CD14-positive monocyte (primary cell): ENCODE data around the gene ZNF621. TPM values are rescaled to one million over a fixed set of nuclear protein-coding genes. Genes with fewer than 3 reads are reported as not detected.
A peak's percentile ranks its signal among the peaks of the same experiment; 100 is the strongest.

ENCODE experiments used
- DNase-seq, 3 donors: peaks; one replicate each; pipeline ENCODE4 v3.0.0-alpha.2; 2011 to 2022
- H2AFZ ChIP-seq: 2 replicates; pipeline ENCODE4 v1.6.0; 2012; ENCODE audit warnings: mild to moderate bottlenecking, low read depth, low read length, inconsistent platforms; ENCODE audit not compliant: insufficient read depth, poor library complexity, severe bottlenecking
- H3K27ac ChIP-seq, 2 donors: 1 replicate in 1 of 2; 2 replicates in 1 of 2; pipeline ENCODE4 v1.5.1; 2012 to 2013; ENCODE audit warnings: low read length in 2 of 2, control low read depth in 1 of 2, inconsistent platforms in 1 of 2, low read depth in 1 of 2, mild to moderate bottlenecking in 1 of 2
- H3K27me3 ChIP-seq, 2 donors: one replicate each; pipeline versions ENCODE4 v1.6.0 to v1.6.1; 2011 to 2013; ENCODE audit warnings: low read length in 2 of 2; ENCODE audit not compliant: control insufficient read depth in 2 of 2, insufficient read depth in 2 of 2
- H3K36me3 ChIP-seq, 2 donors: replicated peaks in 1 of 2; 1 replicate in 1 of 2; 2 replicates in 1 of 2; pipeline versions ENCODE4 v1.5.1 to v1.6.1; 2012 to 2013; ENCODE audit warnings: low read length in 2 of 2, control low read depth in 1 of 2, inconsistent platforms in 1 of 2, mild to moderate bottlenecking in 1 of 2; ENCODE audit not compliant: insufficient read depth in 2 of 2, control insufficient read depth in 1 of 2
- H3K4me1 ChIP-seq, 2 donors: 1 replicate in 1 of 2; 2 replicates in 1 of 2; pipeline versions ENCODE4 v1.5.1 to v1.6.1; 2012 to 2013; ENCODE audit warnings: low read length in 2 of 2, control low read depth in 1 of 2, inconsistent platforms in 1 of 2, mild to moderate bottlenecking in 1 of 2, moderate library complexity in 1 of 2; ENCODE audit not compliant: insufficient read depth in 2 of 2, control insufficient read depth in 1 of 2
- H3K4me2 ChIP-seq: replicated peaks from 2 replicates; pipeline ENCODE3; 2012; ENCODE audit warnings: low read length, moderate library complexity, mild to moderate bottlenecking; ENCODE audit not compliant: poor library complexity, severe bottlenecking; ENCODE audit errors: extremely low read depth
- H3K4me3 ChIP-seq, 3 experiments: fragments of 200-600 bp in 1 of 3; sonication (generic) in 1 of 3; replicated peaks in 1 of 3; 1 replicate in 2 of 3; 2 replicates in 1 of 3; pipeline ENCODE4 v1.5.1; 2011 to 2013; ENCODE audit warnings: low read length in 3 of 3, mild to moderate bottlenecking in 3 of 3, control low read depth in 2 of 3, low read depth in 2 of 3, inconsistent platforms in 1 of 3, moderate library complexity in 1 of 3
- H3K79me2 ChIP-seq: 2 replicates; pipeline ENCODE4 v1.6.0; 2012; ENCODE audit warnings: mild to moderate bottlenecking, control low read depth, inconsistent platforms, low read length, moderate library complexity; ENCODE audit not compliant: insufficient read depth
- H3K9ac ChIP-seq: 2 replicates; pipeline ENCODE4 v1.6.0; 2017; ENCODE audit warnings: low read length, mild to moderate bottlenecking; ENCODE audit not compliant: insufficient read depth, poor library complexity, severe bottlenecking
- H3K9me3 ChIP-seq, 2 donors: replicated peaks in 1 of 2; 1 replicate in 1 of 2; 2 replicates in 1 of 2; pipeline versions ENCODE4 v1.5.1 to v1.6.1; 2012 to 2013; ENCODE audit warnings: low read length in 2 of 2, control low read depth in 1 of 2; ENCODE audit not compliant: control insufficient read depth in 1 of 2, insufficient read depth in 1 of 2
- H4K20me1 ChIP-seq: 2 replicates; pipeline ENCODE4 v1.6.0; 2012; ENCODE audit warnings: mild to moderate bottlenecking, low read length, control low read depth, moderate library complexity; ENCODE audit not compliant: insufficient read depth
- H3K27ac Mint-ChIP-seq, 7 donors: one replicate each; pipeline ENCODE4 v1.8.0; 2020; ENCODE audit warnings: mild to moderate bottlenecking in 7 of 7, mixed read lengths in 7 of 7, moderate library complexity in 6 of 7, inconsistent platforms in 2 of 7
- H3K27me3 Mint-ChIP-seq, 3 donors: one replicate each; pipeline ENCODE4 v1.8.0; 2021 to 2022; ENCODE audit warnings: low read depth in 3 of 3, mild to moderate bottlenecking in 3 of 3, mixed read lengths in 3 of 3, moderate library complexity in 3 of 3, inconsistent platforms in 1 of 3
- H3K36me3 Mint-ChIP-seq, 2 donors: one replicate each; pipeline ENCODE4 v1.8.0; 2020; ENCODE audit warnings: mixed read lengths in 2 of 2, inconsistent platforms in 1 of 2, mild to moderate bottlenecking in 1 of 2
- H3K4me1 Mint-ChIP-seq: one replicate; pipeline ENCODE4 v1.8.0; 2020; ENCODE audit warnings: mild to moderate bottlenecking, mixed read lengths
- H3K4me3 Mint-ChIP-seq, 2 donors: one replicate each; pipeline ENCODE4 v1.8.0; 2020; ENCODE audit warnings: mild to moderate bottlenecking in 2 of 2, mixed read lengths in 2 of 2, moderate library complexity in 1 of 2
- H3K9me3 Mint-ChIP-seq, 7 donors: one replicate each; pipeline ENCODE4 v1.8.0; 2020 to 2022; ENCODE audit warnings: mixed read lengths in 7 of 7, mild to moderate bottlenecking in 6 of 7, moderate library complexity in 6 of 7, inconsistent platforms in 2 of 7
- WGBS: methylation state at CpG from one replicate; pipeline ENCODE4 v1.1.5; 2013; ENCODE audit warnings: missing lambda C conversion rate; ENCODE audit not compliant: insufficient coverage; 5-methylcytosine and 5-hydroxymethylcytosine counted together
- intact Hi-C, 2 donors: fragments of 100-400 bp; cut with micrococcal nuclease; formaldehyde crosslinking; loops; one replicate each; pipeline versions ENCODE4 v1.15.0 to v1.15.1; 2023
- polyA plus RNA-seq, 3 donors: library from polyadenylated mRNA; depleted of rRNA in 1 of 3; unstranded in 2 of 3; stranded (reverse) in 1 of 3; fragments of 300-500 nt in 2 of 3; fragments of >200 nt in 1 of 3; fragmentation: Illumina TruSeq in 2 of 3; gene quantifications; 1 replicate in 2 of 3; 2 replicates in 1 of 3; pipeline ENCODE4 v1.2.3, GENCODE V29; 2012 to 2021
- TF ChIP-seq, protein P1 (sequence below): fragments of 200-600 bp; IDR thresholded peaks from one replicate; pipeline ENCODE4 v1.8.0; 2022; ENCODE audit warnings: antibody characterized with exemption, mild to moderate bottlenecking

ZNF621 gene
- polyA plus RNA-seq, 3 donors = 1.1 to 12.2 (median 2.0) TPM

DNA sequence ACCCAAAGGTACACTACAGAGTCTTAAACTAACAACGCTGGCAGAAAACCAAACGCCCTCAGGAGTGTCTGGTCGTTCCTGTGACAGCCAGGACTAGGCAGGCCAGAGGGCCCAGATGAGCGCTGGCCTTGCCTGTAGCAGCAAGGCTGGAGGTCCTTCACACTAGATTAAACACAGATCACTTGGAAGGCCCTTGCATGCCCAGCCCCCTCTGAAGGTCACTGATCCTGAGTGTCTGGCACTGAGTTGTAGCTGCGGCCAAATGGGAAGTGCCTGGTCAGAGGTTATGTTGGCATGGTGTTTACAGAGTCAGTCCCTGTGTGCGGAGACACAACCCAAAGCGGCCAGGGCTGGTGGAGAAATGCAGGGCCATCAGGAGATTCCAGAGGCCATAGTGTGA is 58.9 kb downstream of the ZNF621 start:
- H3K4me3 ChIP-seq = no peak overlapping the region
- TF ChIP-seq, protein P1, sequence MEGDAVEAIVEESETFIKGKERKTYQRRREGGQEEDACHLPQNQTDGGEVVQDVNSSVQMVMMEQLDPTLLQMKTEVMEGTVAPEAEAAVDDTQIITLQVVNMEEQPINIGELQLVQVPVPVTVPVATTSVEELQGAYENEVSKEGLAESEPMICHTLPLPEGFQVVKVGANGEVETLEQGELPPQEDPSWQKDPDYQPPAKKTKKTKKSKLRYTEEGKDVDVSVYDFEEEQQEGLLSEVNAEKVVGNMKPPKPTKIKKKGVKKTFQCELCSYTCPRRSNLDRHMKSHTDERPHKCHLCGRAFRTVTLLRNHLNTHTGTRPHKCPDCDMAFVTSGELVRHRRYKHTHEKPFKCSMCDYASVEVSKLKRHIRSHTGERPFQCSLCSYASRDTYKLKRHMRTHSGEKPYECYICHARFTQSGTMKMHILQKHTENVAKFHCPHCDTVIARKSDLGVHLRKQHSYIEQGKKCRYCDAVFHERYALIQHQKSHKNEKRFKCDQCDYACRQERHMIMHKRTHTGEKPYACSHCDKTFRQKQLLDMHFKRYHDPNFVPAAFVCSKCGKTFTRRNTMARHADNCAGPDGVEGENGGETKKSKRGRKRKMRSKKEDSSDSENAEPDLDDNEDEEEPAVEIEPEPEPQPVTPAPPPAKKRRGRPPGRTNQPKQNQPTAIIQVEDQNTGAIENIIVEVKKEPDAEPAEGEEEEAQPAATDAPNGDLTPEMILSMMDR = no peak
- no peaks in the 10 kb centered on the region for H3K9me3 ChIP-seq
- H3K9me3 Mint-ChIP-seq = no peaks in the 10 kb centered on the region
- H4K20me1 ChIP-seq = no peaks in the 10 kb centered on the region
- no peak overlapping the region for H2AFZ ChIP-seq
- no peaks in the 10 kb centered on the region for H3K27me3 ChIP-seq
- no peak for DNase-seq
- H3K4me2 ChIP-seq = no peak overlapping the region
- no peak overlapping the region for H3K4me3 Mint-ChIP-seq
- no peaks in the 10 kb centered on the region for H3K4me1 ChIP-seq
- H3K36me3 ChIP-seq = no peaks in the 10 kb centered on the region
- no peaks in the 10 kb centered on the region for H3K79me2 ChIP-seq
- no peak overlapping the region for H3K27ac Mint-ChIP-seq
- peaks cover 3% of the 10 kb centered on the region for H3K4me1 Mint-ChIP-seq
- H3K36me3 Mint-ChIP-seq = no peaks in the 10 kb centered on the region
- H3K27me3 Mint-ChIP-seq = peaks cover 2 to 8% (median 4%) of the 10 kb centered on the region in 3 donors
- intact Hi-C loops = loop anchor here (5.0 to 10.0 kb wide), 4 partner anchors 611 to 1299 kb away; partner anchors contain the start of gene CTNNB1 (in 2 of the 2)
- H3K27ac ChIP-seq = no peak overlapping the region
- WGBS = 95% methylated on average over 5 of the region's 7 CpGs
- H3K9ac ChIP-seq = no peak overlapping the region

DNA sequence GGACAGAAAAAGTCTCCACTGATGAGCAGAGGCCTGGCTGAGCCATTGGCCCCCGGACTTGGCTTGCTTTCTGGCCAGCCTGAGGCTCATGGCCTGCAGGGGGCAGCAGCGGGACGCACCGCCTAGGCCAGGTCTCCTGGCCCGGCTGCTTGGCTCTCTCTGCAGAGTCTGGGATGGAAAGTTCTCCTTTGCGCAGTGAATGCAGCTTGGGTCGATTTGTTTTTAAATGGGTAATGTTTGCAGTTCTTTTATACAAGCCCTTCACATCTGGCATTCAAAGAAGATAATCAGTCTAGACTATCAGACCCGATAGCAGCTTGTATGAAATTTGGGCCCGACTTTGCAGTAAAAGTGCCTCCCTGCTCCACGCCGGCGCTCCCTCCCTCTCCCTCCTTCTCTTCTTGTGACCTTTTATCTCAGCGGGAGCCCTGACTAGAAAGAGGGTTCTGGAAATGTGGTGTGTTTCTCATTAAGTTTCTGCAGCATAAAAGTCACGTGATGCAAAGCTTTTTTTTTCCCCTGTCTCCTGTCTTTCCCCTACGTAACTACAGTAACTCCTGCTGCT is 59.9 kb downstream of the ZNF621 start:
- TF ChIP-seq, protein P1 = peak; percentile 95
- H3K4me1 Mint-ChIP-seq = peaks cover 3% of the 10 kb centered on the region
- H3K36me3 Mint-ChIP-seq = no peaks in the 10 kb centered on the region
- Histone ChIP-seq H3K79me2 (no peaks in the 10 kb centered on the region), H3K4me2 (no peak overlapping the region), H3K27ac (no peak overlapping the region), H3K4me1 (no peaks in the 10 kb centered on the region), H3K9ac (no peak overlapping the region), H3K4me3 (no peak overlapping the region), H3K9me3 (no peaks in the 10 kb centered on the region), H4K20me1 (no peaks in the 10 kb centered on the region), H3K27me3 (no peaks in the 10 kb centered on the region), H3K36me3 (no peaks in the 10 kb centered on the region), H2AFZ (no peak overlapping the region)
- intact Hi-C loops = loop anchor here (5.0 to 10.0 kb wide), 4 partner anchors 610 to 1298 kb away; partner anchors contain the start of gene CTNNB1 (in 2 of the 2)
- peak; percentile 59 to 64 (median 59) for DNase-seq
- H3K27ac Mint-ChIP-seq = peak overlapping the region in 2 of 7 donors; percentile 52 to 56
- no peaks in the 10 kb centered on the region for H3K9me3 Mint-ChIP-seq
- peaks cover 2 to 9% (median 4%) of the 10 kb centered on the region in 3 donors for H3K27me3 Mint-ChIP-seq
- 7% methylated on average over 6 of the region's 15 CpGs for WGBS
- peak overlapping the region in 1 of 2 donors; percentile 52 for H3K4me3 Mint-ChIP-seq
